CD8-positive, alpha-beta memory T cell (primary cell): Measurements from ENCODE around the gene BBX. TPM values are rescaled to one million over a fixed set of nuclear protein-coding genes. Genes with fewer than 3 reads are reported as not detected.
"Not testable (repeated sequence)": the region's sequence is repeated elsewhere in the genome, so short reads cannot be mapped to it uniquely, and the experiment has no call there.

ENCODE experiments used
- CTCF ChIA-PET: fragments of 350-600 bp; sonication (Branson Sonifier 250); formaldehyde crosslinking; loops from one replicate; lab custom pipeline; 2021; ENCODE audit warnings: antibody characterized with exemption; lab: Charles Lee
- POLR2A ChIA-PET: fragments of 350-600 bp; sonication (Branson Sonifier 250); formaldehyde crosslinking; loops from one replicate; lab custom pipeline; 2021; ENCODE audit warnings: antibody characterized with exemption; lab: Charles Lee
- DNase-seq, 5 donors: peaks; one replicate each; pipeline versions ENCODE4 v3.0.0 to v3.0.0-alpha.2; 2020 to 2022; ENCODE audit warnings: mixed read lengths in 1 of 5
- H3K27ac ChIP-seq: one replicate; pipeline ENCODE4 v1.7.0; 2013; ENCODE audit warnings: low read depth, mild to moderate bottlenecking, low read length, moderate library complexity
- H3K27me3 ChIP-seq: 2 replicates; pipeline ENCODE4 v1.7.0; 2013; ENCODE audit warnings: low read length, mild to moderate bottlenecking; ENCODE audit not compliant: insufficient read depth, poor library complexity, severe bottlenecking
- H3K36me3 ChIP-seq: 2 replicates; pipeline ENCODE4 v1.7.0; 2013; ENCODE audit warnings: mild to moderate bottlenecking, low read length, moderate library complexity; ENCODE audit not compliant: insufficient read depth
- H3K4me1 ChIP-seq: 2 replicates; pipeline ENCODE4 v1.7.0; 2013; ENCODE audit warnings: mild to moderate bottlenecking, low read length, moderate library complexity; ENCODE audit not compliant: insufficient read depth
- H3K4me3 ChIP-seq: 2 replicates; pipeline ENCODE4 v1.7.0; 2013; ENCODE audit warnings: mild to moderate bottlenecking, low read length
- H3K9me3 ChIP-seq: 2 replicates; pipeline ENCODE4 v1.7.0; 2013; ENCODE audit warnings: mild to moderate bottlenecking, low read length
- H3K27ac Mint-ChIP-seq, 8 donors: one replicate each; pipeline ENCODE4 v1.8.0; 2020 to 2021; ENCODE audit warnings: mixed read lengths in 8 of 8, mild to moderate bottlenecking in 6 of 8, inconsistent platforms in 3 of 8, moderate library complexity in 3 of 8
- H3K27me3 Mint-ChIP-seq, 2 donors: one replicate each; pipeline ENCODE4 v1.8.0; 2020 to 2021; ENCODE audit warnings: mixed read lengths in 2 of 2, mild to moderate bottlenecking in 1 of 2, moderate library complexity in 1 of 2
- H3K36me3 Mint-ChIP-seq, 3 donors: one replicate each; pipeline ENCODE4 v1.8.0; 2020 to 2021; ENCODE audit warnings: mixed read lengths in 3 of 3, inconsistent platforms in 1 of 3, mild to moderate bottlenecking in 1 of 3
- H3K4me1 Mint-ChIP-seq, 3 donors: one replicate each; pipeline ENCODE4 v1.8.0; 2020 to 2021; ENCODE audit warnings: mixed read lengths in 3 of 3, inconsistent platforms in 1 of 3, mild to moderate bottlenecking in 1 of 3
- H3K4me3 Mint-ChIP-seq, 7 donors: one replicate each; pipeline ENCODE4 v1.8.0; 2020 to 2021; ENCODE audit warnings: mixed read lengths in 7 of 7, mild to moderate bottlenecking in 6 of 7, moderate library complexity in 4 of 7, inconsistent platforms in 2 of 7
- H3K9me3 Mint-ChIP-seq, 5 donors: one replicate each; pipeline ENCODE4 v1.8.0; 2020 to 2022; ENCODE audit warnings: mixed read lengths in 5 of 5, mild to moderate bottlenecking in 3 of 5, moderate library complexity in 2 of 5, inconsistent platforms in 1 of 5
- polyA plus RNA-seq: library from polyadenylated mRNA; unstranded; fragments of 300-500 nt; fragmentation: Illumina TruSeq; gene quantifications from one replicate; pipeline ENCODE4 v1.2.3, GENCODE V29; 2021
- total RNA-seq, 2 experiments: library from RNA; stranded (reverse); gene quantifications; one replicate each; pipeline ENCODE4 v1.2.3, GENCODE V29; 2021

BBX gene
- total and polyA plus RNA-seq, 3 experiments from 2014 or later, result 44.5 to 126 (median 54.0) TPM

GRCh38 chr3:107687056-107687581 is 164.4 kb downstream of the BBX start:
- Histone ChIP-seq H3K4me1 (peaks cover 32% of the 10 kb centered on the region), H3K27me3 (no peaks in the 10 kb centered on the region), H3K9me3 (no peaks in the 10 kb centered on the region), H3K36me3 (no peaks in the 10 kb centered on the region), H3K27ac (no peak overlapping the region), H3K4me3 (no peak overlapping the region)
- no peak overlapping the region for H3K27ac Mint-ChIP-seq
- H3K4me1 Mint-ChIP-seq, result peaks cover 37 to 68% (median 66%) of the 10 kb centered on the region in 3 donors
- H3K27me3 Mint-ChIP-seq, result no peaks in the 10 kb centered on the region
- ChIA-PET CTCF (no interaction called here), POLR2A (no interaction called here)
- no peak for DNase-seq
- no peak overlapping the region for H3K4me3 Mint-ChIP-seq
- peaks cover 0 to 7% (median 2%) of the 10 kb centered on the region in 3 donors for H3K36me3 Mint-ChIP-seq
- H3K9me3 Mint-ChIP-seq, result no peaks in the 10 kb centered on the region

GRCh38 chr3:107689355-107689754 is 166.6 kb downstream of the BBX start:
- Mint-ChIP-seq H3K9me3 (no peaks in the 10 kb centered on the region), H3K4me3 (no peak overlapping the region), H3K27ac (no peak overlapping the region), H3K27me3 (no peaks in the 10 kb centered on the region), H3K36me3 (peaks cover 0 to 7% (median 2%) of the 10 kb centered on the region in 3 donors), H3K4me1 (peaks cover 22 to 46% (median 46%) of the 10 kb centered on the region in 3 donors)
- no peak overlapping the region for H3K4me3 ChIP-seq
- no peak for DNase-seq
- no peaks in the 10 kb centered on the region for H3K36me3 ChIP-seq
- H3K27me3 ChIP-seq, result no peaks in the 10 kb centered on the region
- H3K9me3 ChIP-seq, result no peaks in the 10 kb centered on the region
- CTCF ChIA-PET, result interaction anchor here (1.2 to 1.3 kb wide), 2 partner anchors 14 to 40 kb away, joined by 4 read pairs; no protein-coding TSS in a partner anchor
- H3K27ac ChIP-seq, result no peak overlapping the region
- POLR2A ChIA-PET, result interaction anchor here (0.7 kb wide), 1 partner anchor 1297 kb away, joined by 3 read pairs; no protein-coding TSS in a partner anchor
- H3K4me1 ChIP-seq, result peaks cover 21% of the 10 kb centered on the region

- peaks cover 10 to 33% (median 33%) of the 10 kb centered on the region in 3 donors for H3K4me1 Mint-ChIP-seq
- H3K9me3 Mint-ChIP-seq, result no peaks in the 10 kb centered on the region
- DNase-seq, result peak in 2 of 5 donors; percentile 23 to 36
- no peak overlapping the region for H3K4me3 Mint-ChIP-seq
- Histone ChIP-seq H3K27ac (no peak overlapping the region), H3K27me3 (no peaks in the 10 kb centered on the region), H3K9me3 (no peaks in the 10 kb centered on the region), H3K4me1 (peaks cover 8% of the 10 kb centered on the region), H3K4me3 (no peak overlapping the region), H3K36me3 (no peaks in the 10 kb centered on the region)
- ChIA-PET POLR2A (no interaction called here), CTCF (interaction anchor here (0.6 to 1.4 kb wide), 12 partner anchors 8 to 720 kb away, joined by 3 to 9 read pairs (median 4); no protein-coding TSS in a partner anchor)
- peak overlapping the region in 2 of 8 donors; percentile 1 to 44 for H3K27ac Mint-ChIP-seq
- H3K27me3 Mint-ChIP-seq, result no peaks in the 10 kb centered on the region
- H3K36me3 Mint-ChIP-seq, result peaks cover 0 to 5% (median 2%) of the 10 kb centered on the region in 3 donors
Measured at GRCh38 chr3:107690522-107691138, 167.9 kb downstream of the BBX start.

- H3K4me3 ChIP-seq, H3K27me3 Mint-ChIP-seq, H3K9me3 ChIP-seq, H3K36me3 Mint-ChIP-seq, H3K27me3 ChIP-seq, H3K4me3 Mint-ChIP-seq, H3K9me3 Mint-ChIP-seq, H3K36me3 ChIP-seq, POLR2A ChIA-PET, H3K27ac Mint-ChIP-seq, DNase-seq, H3K27ac ChIP-seq, H3K4me1 ChIP-seq: not testable (repeated sequence)
- H3K4me1 Mint-ChIP-seq, result peaks cover 9 to 37% (median 27%) of the 10 kb centered on the region in 3 donors
- CTCF ChIA-PET, result interaction anchor here (0.7 kb wide), 1 partner anchor 17 kb away, joined by 3 read pairs; no protein-coding TSS in a partner anchor
Measured at GRCh38 chr3:107691984-107692383, 169.2 kb downstream of the BBX start.

GRCh38 chr3:107697348-107697747 is 174.6 kb downstream of the BBX start:
- DNase-seq, CTCF ChIA-PET, H3K36me3 Mint-ChIP-seq, H3K27me3 Mint-ChIP-seq, H3K4me1 ChIP-seq, H3K27ac ChIP-seq, H3K36me3 ChIP-seq, H3K9me3 Mint-ChIP-seq, H3K4me3 ChIP-seq, POLR2A ChIA-PET, H3K9me3 ChIP-seq, H3K27me3 ChIP-seq: not testable (repeated sequence)
- H3K4me1 Mint-ChIP-seq, result peaks cover 23 to 41% (median 25%) of the 10 kb centered on the region in 3 donors
- peak overlapping the region in 6 of 7 donors; percentile 14 to 89 (median 84) for H3K4me3 Mint-ChIP-seq
- peak overlapping the region in 3 of 8 donors; percentile 3 to 72 (median 70) for H3K27ac Mint-ChIP-seq

- H3K4me3 ChIP-seq, H3K9me3 Mint-ChIP-seq, H3K27me3 Mint-ChIP-seq, CTCF ChIA-PET, H3K27me3 ChIP-seq, H3K36me3 ChIP-seq, H3K27ac ChIP-seq, H3K4me1 ChIP-seq, H3K36me3 Mint-ChIP-seq, POLR2A ChIA-PET, H3K9me3 ChIP-seq: not testable (repeated sequence)
- Mint-ChIP-seq H3K27ac (peak overlapping the region in 5 of 8 donors; percentile 3 to 87 (median 68)), H3K4me3 (peak overlapping the region in 6 of 7 donors; percentile 63 to 89 (median 84)), H3K4me1 (peaks cover 28 to 46% (median 30%) of the 10 kb centered on the region in 3 donors)
- peak in 2 of 5 donors; percentile 4 to 43 for DNase-seq
Measured at GRCh38 chr3:107697855-107698254, 175.1 kb downstream of the BBX start.

GRCh38 chr3:107699682-107700081 is 176.9 kb downstream of the BBX start:
- Mint-ChIP-seq H3K36me3 (peaks cover 0 to 3% (median under 1%) of the 10 kb centered on the region in 3 donors), H3K27ac (no peak overlapping the region), H3K9me3 (no peaks in the 10 kb centered on the region), H3K4me1 (peaks cover 34 to 64% (median 41%) of the 10 kb centered on the region in 3 donors), H3K4me3 (no peak overlapping the region), H3K27me3 (peaks cover 0 to 1% of the 10 kb centered on the region in 2 donors)
- ChIA-PET POLR2A (no interaction called here), CTCF (interaction anchor here (1.1 kb wide), 1 partner anchor 53 kb away, joined by 3 read pairs; no protein-coding TSS in a partner anchor)
- no peaks in the 10 kb centered on the region for H3K36me3 ChIP-seq
- DNase-seq, result no peak
- H3K27me3 ChIP-seq, result no peaks in the 10 kb centered on the region
- H3K9me3 ChIP-seq, result no peaks in the 10 kb centered on the region
- H3K4me1 ChIP-seq, result no peaks in the 10 kb centered on the region
- H3K4me3 ChIP-seq, result no peak overlapping the region
- H3K27ac ChIP-seq, result no peak overlapping the region

GRCh38 chr3:107701299-107701698 is 178.5 kb downstream of the BBX start:
- Histone ChIP-seq H3K9me3 (no peaks in the 10 kb centered on the region), H3K27me3 (no peaks in the 10 kb centered on the region), H3K4me3 (no peak overlapping the region), H3K27ac (no peak overlapping the region), H3K36me3 (no peaks in the 10 kb centered on the region), H3K4me1 (no peaks in the 10 kb centered on the region)
- no peak overlapping the region for H3K27ac Mint-ChIP-seq
- POLR2A ChIA-PET, result no interaction called here
- no peak for DNase-seq
- CTCF ChIA-PET, result interaction anchor here (1.2 kb wide), 1 partner anchor 11 kb away, joined by 5 read pairs; no protein-coding TSS in a partner anchor
- H3K36me3 Mint-ChIP-seq, result peaks cover 0 to 3% (median 2%) of the 10 kb centered on the region in 3 donors
- no peak overlapping the region for H3K4me3 Mint-ChIP-seq
- H3K27me3 Mint-ChIP-seq, result peaks cover 0 to 1% of the 10 kb centered on the region in 2 donors
- no peaks in the 10 kb centered on the region for H3K9me3 Mint-ChIP-seq
- peaks cover 36 to 70% (median 52%) of the 10 kb centered on the region in 3 donors for H3K4me1 Mint-ChIP-seq
